DMS53 (cell line): ENCODE data around the gene ARL8A.
"Not testable (repeated sequence)": the region's sequence is repeated elsewhere in the genome, so short reads cannot be mapped to it uniquely, and the experiment has no call there.

Experiments used
- DNase-seq: peaks from one replicate; lab custom pipeline; 2025; lab: John Stamatoyannopoulos, UW

ARL8A gene

DNA sequence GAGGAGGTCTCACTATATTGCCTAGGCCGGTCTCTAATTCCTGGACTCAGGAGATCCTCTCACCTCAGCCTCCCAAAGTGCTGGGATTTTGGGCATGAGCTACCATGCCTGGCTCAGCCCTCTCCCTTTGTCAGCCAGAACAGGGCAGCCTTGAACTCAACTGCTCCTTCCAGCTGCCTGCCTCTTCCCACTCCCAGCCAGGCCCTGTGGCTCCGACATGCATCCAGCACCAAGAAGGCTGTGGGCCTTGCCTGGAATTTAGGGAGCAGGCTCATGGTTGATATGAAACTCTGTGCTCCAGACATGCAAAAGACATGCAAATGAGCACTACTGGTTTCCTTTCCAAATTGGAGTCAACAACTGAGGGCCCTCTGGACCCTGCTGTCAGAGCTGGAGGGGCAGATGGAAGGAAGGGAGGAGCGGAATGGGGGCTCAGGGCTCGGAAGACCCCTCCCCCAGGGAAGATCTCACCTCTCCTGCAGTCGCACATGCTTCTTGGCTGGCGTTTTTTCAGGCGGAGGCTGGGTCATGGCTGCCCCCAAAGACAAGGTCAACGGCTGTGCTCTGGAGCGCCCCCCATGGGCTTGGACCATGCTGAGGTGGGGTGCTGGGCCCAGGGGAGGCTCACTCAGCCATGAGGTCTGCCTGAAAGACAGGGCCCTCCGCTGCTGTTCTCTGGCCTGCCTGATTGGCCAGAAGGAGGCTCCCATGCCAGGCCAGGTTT, 14.4 kb upstream of the ARL8A start:
- no peak for DNase-seq

DNA sequence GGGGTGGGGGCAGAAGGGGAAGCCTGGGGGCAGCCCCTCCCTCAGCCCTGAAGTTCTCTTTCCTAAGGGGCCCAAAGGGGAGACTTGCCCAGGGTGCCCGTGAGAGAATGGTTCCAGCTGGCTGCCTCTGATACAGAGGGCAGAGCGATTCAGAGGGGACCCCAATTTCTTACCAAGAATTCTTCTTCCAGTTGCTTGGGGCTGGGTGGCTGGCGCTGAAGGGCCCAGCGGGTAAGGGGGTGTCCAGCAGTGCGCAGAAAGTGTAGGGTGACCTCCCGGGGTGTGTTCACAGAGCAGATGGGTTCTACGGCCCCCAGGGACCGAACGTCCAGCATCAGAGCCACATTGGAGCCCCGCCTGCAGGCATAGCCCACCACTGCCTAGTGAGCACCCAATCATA, 13.4 kb upstream of the ARL8A start:
- DNase-seq, result no peak

DNA sequence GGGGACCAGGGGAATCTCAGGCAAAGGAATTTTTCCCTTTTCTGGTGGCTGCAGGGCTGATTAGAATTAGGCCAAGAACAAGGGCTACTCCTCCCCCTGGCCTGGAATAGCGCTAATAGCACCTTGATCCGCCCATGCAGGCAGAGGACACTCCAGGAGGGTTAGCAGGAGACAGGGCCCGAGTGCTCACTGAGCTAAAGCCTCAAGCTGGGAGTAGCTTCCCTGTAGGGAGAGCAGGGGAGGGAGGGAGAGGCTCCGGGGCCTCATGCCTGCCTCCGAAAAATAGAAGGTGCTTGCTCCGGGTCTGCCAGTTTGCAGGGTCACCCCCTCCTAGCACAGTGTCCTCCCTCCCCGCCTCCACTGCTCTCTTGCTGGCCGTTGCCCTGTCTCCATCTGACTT, 12.1 kb upstream of the ARL8A start:
- DNase-seq, result no peak

DNA sequence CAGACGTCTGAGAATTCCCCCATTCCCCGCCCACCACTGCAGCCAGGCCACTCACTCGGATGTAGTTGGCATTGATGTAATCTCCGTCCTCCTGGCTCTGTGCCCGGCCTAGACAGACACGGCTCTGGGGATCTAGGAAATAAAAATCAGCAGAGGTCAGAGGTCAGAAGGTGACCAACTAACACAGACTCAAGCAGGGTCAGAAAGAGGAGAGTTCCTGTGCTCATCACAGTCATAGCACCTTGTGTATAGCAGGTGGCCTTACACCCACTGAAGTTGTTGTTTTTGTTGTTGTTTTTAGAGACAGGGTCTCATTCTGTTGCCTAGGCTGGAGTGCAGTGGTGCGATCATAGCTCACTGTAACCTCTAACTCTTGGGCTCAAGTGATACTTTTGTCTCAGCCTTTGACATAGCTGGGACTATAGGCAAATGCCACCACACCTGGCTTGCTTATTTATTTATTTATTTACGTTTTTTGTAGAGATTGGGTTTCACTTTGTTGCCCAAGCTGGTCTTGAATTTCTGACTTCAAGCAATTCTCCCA, 11.0 kb upstream of the ARL8A start:
- peak; percentile 73 for DNase-seq

DNA sequence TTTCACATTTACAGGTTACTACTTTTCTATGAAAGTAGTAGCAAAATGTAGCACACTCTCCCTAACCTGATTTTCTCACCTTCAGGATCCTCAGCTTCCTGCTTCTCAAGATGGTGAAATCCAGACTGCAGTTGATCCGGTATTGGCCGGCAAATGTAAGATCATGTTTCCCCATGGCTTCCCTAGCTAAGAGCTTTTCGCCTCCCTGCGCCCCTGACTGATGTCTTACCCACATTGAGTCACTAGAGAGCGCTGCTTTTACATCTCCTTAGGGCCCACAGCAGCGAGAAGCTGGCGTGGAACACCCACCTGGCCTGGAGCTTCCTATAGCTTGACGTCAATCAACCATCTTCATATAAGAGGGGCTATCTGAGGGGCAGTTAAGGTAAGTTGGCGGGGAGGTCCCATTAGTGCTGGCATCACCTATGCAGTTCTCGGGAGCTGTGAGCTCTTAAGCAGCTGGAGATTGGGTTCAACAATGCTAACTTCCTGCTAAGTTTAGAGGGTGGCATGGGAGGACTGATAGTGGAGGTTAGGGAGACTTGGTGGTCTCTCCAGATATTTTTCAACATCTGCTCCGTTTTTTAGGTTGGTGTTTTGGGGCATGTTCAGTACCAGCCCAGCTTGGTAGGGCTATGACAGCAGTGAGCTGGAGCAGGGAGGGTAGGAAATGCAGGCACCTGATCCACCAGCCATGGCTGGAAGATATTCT, 10.4 kb upstream of the ARL8A start:
- peak; percentile 91 for DNase-seq

DNA sequence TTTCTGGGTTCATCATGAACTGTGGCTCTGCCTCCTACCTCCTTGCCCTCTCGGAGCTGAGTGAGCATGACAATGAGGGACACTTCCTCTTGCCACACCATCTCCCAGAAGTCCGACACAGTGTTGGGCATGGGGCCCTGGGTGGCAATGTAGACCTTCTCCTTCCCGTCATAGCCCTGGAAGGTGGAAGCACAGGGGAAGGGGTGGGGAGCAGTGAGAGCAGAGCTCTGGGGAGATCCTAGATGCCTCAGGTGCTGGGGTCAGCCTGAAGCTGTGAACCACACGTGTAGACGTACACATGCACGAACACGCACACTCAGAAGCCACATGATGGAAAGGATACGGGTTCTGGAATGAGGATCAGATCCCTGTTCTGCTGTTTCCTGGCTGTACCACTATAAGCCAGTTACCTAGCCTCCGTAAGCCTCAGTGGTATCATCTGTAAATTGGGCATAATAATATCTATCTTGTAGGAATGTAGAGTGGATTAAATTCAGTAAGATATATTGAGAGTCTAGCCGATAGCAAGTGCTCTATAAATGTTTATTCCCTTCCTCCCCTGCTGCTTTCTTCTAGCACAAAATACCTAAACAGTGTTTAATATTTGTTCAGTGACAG, 9.7 kb upstream of the ARL8A start:
- no peak for DNase-seq

DNA sequence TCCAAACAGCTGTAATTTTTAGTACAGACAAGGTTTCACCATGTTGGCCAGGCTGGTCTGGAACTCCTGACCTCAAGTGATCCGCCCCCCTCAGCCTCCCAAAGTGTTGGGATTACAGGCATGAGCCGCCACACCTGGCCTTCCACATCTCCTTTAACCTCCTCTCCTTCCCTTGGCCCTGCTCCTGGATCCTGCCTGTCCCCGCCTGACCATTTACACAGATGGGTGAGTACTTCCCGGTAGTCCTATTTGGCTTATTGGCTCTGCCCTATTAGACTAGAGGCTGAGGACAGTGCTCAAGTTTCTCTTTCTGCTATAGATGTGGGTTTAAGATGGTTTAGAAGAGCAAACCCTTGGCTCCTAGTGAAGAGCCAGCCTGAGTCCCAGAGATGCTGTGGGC, 8.7 kb upstream of the ARL8A start:
- DNase-seq, result no peak

DNA sequence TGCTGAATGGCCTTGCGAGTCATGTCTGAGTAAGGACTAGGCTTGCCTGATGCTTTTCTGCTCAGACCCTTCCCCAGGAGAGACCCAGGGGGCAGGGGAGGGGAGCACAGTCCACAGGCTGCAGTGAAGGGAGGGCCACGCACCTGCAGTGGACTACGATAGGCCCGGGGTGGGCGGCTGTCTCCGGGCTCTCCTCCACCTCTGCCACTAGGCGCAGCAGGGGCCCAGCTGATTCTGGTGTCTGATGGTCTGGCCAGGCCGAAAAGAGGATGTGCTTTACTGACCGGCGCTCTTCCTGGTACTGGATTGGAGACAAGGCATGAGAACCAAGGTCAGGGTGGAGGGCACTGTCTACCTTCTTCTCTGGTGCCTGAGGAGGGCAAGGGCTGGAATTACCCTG, 7.9 kb upstream of the ARL8A start:
- DNase-seq, result no peak

DNA sequence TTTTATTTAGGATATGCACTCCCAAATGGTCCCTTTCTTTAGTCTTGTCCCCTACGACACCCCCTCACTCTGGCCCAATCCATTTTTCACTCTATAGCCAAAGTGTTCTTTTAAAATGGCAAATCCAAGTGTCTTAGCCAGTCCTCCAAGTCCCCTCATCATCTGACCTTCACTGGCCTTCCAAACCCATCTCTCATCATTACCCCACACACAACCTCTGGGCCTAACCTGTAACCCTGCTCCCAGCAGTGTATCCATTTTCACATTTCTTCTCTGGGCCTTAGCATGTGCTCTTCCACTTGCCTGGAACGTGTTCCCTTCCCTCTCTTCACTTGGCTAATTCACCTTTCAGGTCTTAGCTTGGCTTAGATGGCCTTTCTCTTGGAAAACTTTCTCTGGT, 6.5 kb upstream of the ARL8A start:
- DNase-seq, result no peak

DNA sequence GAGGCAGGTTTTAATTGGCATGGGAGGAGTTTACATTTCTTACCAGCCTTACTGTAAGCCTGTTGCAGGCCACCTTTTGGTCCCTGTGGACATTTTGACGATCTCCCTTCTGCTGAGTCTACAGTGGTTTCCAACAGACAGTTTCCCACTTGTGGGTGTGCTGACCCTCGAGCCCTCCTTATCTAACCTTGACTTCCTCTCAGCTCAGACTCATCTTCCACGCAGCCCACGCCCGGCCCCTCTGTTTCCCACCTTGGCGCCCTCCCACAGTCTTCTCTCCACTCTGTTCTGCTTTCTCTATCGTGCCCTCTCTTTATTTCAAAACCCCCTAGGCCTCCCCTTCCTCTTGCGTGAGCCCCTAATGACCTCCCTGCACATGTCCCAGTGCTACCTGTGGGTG, 6.1 kb upstream of the ARL8A start:
- no peak for DNase-seq

DNA sequence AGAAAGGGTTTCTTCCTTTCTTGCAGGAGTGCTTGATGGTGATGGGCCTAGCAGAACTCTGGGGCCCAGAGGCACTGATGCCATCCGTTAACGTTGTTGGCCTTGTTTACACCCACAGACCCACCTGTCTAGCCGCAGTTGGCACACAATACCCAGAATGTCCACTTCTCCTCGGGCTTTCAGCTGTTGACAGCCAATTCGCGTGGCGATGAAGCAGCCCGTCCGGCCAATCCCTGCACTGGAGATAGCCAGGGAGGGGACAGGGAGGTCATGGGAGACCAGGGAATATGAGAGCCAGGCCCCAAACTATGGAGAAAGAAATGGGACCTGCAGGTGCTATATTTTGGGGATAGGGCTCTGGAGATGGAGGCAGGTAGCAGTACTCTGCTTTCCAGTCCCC, 5.7 kb upstream of the ARL8A start:
- no peak for DNase-seq

DNA sequence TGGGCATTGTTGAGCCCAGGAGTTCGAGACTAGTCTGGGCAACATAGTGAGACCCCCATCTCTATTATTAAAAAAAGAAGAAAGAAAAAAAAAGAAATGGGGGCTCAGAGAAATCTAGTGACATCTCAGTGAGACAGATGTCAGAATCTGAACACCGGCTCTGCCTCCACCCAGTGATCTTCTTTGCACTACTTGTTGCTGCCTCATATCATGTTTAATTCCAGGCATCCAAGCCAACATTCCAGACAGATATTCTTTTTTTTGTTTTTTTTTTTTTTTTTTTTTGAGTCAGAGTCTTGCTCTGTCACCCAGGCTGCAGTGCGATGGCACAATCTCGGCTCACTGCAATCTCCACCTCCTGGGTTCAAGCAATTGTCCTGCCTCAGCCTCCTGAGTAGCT, 5.0 kb upstream of the ARL8A start:
- DNase-seq, result no peak

DNA sequence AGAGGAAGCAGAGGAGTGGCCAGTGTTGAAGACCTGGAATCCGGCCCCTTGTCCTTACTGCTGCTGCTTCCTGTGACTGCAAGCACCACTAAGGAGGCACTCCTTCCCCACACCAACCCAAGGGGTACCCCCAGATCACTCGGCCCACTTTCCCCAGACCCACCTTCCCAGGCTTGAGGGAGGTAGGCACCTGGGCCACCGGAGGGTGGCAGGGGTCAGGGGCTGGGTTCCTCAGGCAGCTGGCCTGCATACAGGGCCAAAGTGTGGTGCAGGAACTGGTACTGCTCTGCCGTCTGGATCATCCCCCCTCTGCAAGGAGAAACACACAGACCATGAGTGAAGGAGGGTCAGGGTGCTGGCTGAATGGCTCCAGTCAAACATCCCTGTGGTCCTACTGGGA, 3.9 kb upstream of the ARL8A start:
- DNase-seq, result no peak

DNA sequence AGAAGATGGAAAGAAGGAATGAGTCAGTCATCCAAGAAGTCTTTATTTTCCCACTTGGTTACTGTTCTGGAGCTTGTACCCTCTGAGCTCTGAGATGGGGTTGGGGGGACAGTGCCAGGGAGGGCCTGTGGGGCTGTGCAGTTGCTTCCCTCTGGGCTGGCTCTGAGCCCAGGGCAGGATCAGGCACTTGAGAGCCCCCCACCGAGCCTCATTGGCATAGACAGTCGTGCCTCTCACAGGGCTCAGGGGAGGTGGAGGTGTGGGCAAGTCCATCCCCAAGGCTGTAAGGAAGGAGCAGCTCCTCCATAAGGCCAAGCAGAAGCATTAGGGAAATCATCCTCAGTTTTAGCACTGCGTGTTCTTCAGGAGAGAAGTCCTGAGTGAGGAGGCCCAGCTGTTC, 2.5 kb upstream of the ARL8A start:
- DNase-seq, result no peak

DNA sequence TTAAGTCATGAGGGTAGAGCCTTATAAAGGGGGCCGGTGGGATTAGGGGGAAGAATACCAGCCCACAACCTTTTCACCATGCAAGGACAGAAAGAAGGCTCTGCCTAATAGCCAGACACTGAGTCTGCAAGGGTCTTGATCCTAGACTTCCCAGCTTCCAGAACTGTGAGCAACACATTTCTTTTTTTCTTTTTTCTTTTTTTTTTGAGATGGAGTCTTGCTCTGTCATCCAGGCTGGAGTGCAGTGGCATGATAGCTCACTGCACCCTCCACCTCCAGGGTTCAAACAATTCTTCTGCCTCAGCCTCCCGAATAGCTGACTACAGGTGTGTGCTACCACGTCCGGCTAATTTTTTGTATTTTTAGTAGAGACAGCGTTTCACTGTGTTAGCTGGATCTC, 1.7 kb upstream of the ARL8A start:
- DNase-seq, result no peak

DNA sequence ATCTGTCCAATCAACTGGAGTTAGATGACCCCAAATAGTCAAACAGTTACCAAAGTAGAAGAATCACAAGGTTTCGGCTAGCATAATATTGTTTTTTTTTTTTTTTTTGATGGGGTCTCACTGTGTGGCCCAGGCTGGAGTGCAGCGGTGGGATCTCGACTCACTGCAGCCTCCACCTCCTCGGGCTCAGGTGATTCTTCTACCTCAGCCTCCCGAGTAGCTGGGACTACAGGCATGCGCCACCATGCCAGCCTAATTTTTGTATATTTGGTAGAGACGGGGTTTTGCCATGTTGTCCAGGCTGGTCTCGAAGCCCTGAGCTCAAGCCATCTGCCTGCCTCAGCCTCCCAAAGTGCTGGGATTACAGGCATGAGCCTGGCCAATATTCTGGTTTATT, 1.2 kb upstream of the ARL8A start:
- DNase-seq, result not testable (repeated sequence)

DNA sequence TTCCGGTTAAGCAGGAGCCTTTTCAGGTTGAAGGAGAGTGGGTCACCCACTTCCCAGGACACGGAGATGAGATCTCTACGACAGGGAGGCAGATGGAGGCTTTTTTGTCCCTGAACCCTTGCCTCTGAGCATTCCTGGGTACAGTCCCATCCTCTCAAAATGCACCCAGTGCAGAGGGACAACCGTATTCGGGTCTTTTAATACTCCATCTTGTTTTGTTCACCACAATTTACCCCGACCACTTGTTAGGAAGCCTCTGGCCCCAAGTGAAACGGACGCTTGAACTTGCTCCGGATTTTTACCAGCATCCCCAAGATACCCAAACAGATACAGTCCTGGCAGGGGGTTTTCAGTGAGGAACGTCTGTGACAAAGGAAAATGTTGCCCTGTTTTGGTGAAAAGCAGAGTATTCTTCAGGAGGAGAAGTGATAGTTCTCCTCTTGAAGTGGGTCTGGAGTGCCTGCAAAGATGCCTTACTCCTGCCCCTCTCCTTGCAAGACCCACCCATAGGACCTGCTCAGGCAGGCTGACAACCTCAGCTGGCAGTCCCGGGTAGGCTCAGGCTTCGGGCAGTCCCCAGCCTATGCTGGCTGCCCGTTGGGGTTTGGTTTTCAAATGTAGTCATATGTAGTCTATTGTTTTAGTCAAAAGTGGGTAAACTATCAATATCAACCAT, 669 bp upstream of the ARL8A start:
- peak; percentile 57 for DNase-seq

DNA sequence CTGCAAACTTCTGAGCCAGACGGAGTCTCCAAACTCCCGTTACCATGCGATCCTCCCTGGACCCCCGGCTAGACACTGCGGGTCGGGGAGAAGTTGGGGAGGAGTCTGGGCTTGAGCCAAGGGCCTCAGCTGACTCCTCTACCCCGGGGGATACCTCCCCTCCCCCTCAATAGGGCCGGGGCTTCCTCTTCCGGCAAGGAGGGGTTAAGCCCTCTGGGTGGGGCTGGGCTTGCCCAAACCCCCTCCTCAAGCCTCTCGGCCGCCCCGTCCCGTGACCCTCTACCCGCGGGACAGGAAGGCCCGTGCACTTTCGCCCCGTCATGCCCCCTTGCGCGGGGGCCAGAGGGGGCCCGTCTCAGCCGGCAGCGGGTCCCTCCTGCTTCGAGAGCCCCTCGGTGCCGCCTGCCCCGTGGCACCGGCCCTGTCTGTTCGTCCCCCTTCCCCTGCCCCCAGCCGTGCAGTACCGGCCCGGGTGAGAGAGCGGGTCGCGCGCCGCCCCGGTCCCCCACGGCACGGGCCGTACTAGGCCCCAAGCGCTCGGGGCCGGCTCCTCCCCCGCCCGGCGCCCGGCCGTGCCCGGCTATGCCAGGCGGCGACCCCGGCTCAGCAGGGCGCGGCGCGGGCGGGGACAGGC, 652 bp downstream of the ARL8A start:
- DNase-seq, result peak; percentile 71

DNA sequence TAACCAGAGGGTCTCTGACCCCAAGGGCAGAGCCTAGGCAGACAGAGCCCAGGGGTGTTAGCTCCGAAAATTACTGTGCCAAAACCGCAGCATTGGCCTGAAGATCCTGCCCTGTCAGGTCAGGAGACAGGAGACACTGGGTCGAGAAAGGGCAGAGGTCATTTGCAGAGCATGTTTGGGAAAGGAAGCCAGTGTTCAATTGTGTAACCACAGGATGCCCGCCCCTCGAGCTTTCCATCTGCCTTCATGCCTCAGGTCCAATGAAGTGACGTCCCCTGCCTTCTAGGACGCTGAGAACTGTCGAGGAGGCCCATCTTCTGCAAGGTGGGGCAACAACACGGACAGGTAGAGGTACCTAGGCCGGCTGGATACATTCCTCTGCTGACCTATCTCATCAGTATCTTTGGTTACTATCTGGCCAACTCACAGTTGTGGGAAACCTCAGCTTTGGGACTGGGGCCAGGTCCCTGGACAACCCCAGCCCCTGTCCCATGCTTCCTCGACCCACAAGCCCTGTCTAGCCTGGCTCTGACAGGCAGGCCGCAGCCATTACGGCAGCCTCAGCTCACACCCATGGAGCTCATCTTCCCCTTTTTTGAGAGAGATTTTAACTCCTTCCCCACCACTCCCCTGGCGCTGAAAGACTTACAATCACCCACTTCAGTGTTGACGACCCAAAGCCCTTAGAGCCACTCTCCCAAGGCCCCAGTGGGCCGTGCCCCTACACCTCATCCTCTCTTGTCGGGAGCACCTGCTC, 1.3 kb downstream of the ARL8A start:
- DNase-seq, result no peak

DNA sequence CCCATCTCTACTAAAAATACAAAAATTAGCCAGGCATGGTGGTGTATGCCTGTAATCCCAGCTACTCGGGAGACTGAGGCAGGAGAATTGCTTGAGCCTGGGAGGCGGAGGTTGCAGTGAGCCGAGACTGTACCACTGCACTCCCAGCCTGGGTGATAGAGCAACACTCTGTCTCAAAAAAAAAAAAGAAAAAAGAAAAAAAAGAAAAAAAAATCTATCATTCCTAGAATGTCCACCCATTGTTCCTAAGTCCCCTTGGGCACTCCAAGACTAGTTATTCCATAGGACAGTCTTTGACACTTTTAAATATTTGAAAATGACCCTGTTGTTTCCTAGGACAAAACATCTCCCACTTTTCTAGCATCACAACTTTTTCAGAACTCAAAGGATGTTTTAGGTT, 3.1 kb downstream of the ARL8A start:
- DNase-seq, result not testable (repeated sequence)

DNA sequence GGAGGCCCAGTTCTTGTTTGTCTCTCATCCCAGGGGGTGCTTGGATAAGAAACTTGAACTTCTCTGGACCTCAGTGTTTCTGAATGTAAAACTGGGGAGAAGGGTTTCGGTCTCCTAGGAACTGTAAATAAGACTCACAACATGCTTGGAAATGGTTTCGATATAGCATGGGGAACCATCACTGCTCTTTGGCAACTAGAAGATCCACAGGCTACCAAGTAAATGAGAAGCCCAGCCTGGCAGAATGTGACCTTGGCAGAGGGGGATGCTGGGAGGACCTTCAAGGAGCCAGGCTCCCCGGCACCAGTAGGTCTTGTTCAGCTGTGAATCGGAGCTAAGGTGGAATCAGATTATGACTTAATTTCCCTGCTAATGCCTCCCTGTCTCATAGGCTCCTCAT, 3.7 kb downstream of the ARL8A start:
- DNase-seq, result no peak
